B cell (primary cell): ENCODE data around the gene CREB5. TPM values are rescaled to one million over a fixed set of nuclear protein-coding genes. Genes with fewer than 3 reads are reported as not detected.

Experiments
- ATAC-seq: fragments of 200-7000 bp; cut with Tn5 transposase; one replicate; pipeline ENCODE4 v1.10.0; 2021; ENCODE audit warnings: low read depth, mild to moderate bottlenecking, moderate number of reproducible peaks, moderate library complexity
- CTCF ChIA-PET: fragments of 350-600 bp; sonication (Branson Sonifier 250); formaldehyde crosslinking; loops from one replicate; lab custom pipeline; 2021; ENCODE audit warnings: antibody characterized with exemption, inconsistent platforms; lab: Charles Lee
- POLR2A ChIA-PET: fragments of 350-600 bp; sonication (Branson Sonifier 250); formaldehyde crosslinking; loops from one replicate; lab custom pipeline; 2021; ENCODE audit warnings: antibody characterized with exemption; lab: Charles Lee
- DNase-seq: peaks from one replicate; pipeline ENCODE4 v3.0.0; 2013
- H2AFZ ChIP-seq: 2 replicates; pipeline ENCODE4 v1.6.1; 2012; ENCODE audit warnings: mild to moderate bottlenecking, low read depth, low read length; ENCODE audit not compliant: insufficient read depth, poor library complexity, severe bottlenecking
- H3K27ac ChIP-seq, 2 donors: 1 replicate in 1 of 2; 2 replicates in 1 of 2; pipeline ENCODE4 v1.5.1; 2012 to 2013; ENCODE audit warnings: low read length in 2 of 2, mild to moderate bottlenecking in 2 of 2, moderate library complexity in 1 of 2
- H3K27me3 ChIP-seq, 4 experiments: fragments of 200-600 bp in 1 of 4; sonication (generic) in 1 of 4; replicated peaks in 1 of 4; 1 replicate in 2 of 4; 2 replicates in 2 of 4; pipeline versions ENCODE4 v1.6.1 to v1.7.0; 2013 to 2016; ENCODE audit warnings: low read length in 3 of 4, mild to moderate bottlenecking in 2 of 4, mixed read lengths in 1 of 4, moderate library complexity in 1 of 4; ENCODE audit not compliant: insufficient read depth in 4 of 4, control insufficient read depth in 3 of 4; ENCODE audit errors: control extremely low read depth in 1 of 4
- H3K36me3 ChIP-seq, 2 experiments: replicated peaks in 1 of 2; 1 replicate in 1 of 2; 2 replicates in 1 of 2; pipeline versions ENCODE4 v1.6.1 to v1.7.1; 2013; ENCODE audit warnings: low read length in 1 of 2; ENCODE audit not compliant: insufficient read depth in 2 of 2, control insufficient read depth in 1 of 2; ENCODE audit errors: control extremely low read depth in 1 of 2, extremely low read depth in 1 of 2
- H3K4me1 ChIP-seq, 2 donors: fragments of 200-600 bp in 1 of 2; sonication (generic) in 1 of 2; 1 replicate in 1 of 2; 2 replicates in 1 of 2; pipeline versions ENCODE4 v1.5.1 to v1.6.1; 2013 to 2017; ENCODE audit warnings: low read length in 2 of 2; ENCODE audit not compliant: control insufficient read depth in 2 of 2, insufficient read depth in 2 of 2
- H3K4me2 ChIP-seq: replicated peaks from 2 replicates; pipeline ENCODE3; 2012; ENCODE audit warnings: mild to moderate bottlenecking, low read depth, low read length; ENCODE audit not compliant: poor library complexity, severe bottlenecking
- H3K4me3 ChIP-seq, 5 experiments: fragments of 200-600 bp in 1 of 5; sonication (generic) in 1 of 5; 1 replicate in 3 of 5; 2 replicates in 2 of 5; pipeline versions ENCODE4 v1.5.1 to v1.7.0; 2011 to 2016; ENCODE audit warnings: low read length in 4 of 5, mild to moderate bottlenecking in 4 of 5, low read depth in 2 of 5, control low read depth in 1 of 5, moderate library complexity in 1 of 5; ENCODE audit not compliant: insufficient read depth in 1 of 5; ENCODE audit errors: control extremely low read depth in 1 of 5, extremely low read depth in 1 of 5
- H3K79me2 ChIP-seq: fragments of 200-600 bp; sonication (generic); one replicate; pipeline ENCODE4 v1.6.0; 2016; ENCODE audit warnings: low read length; ENCODE audit not compliant: control insufficient read depth, insufficient read depth
- H3K9ac ChIP-seq: fragments of 200-600 bp; sonication (generic); 2 replicates; pipeline ENCODE4 v1.6.1; 2017; ENCODE audit warnings: mild to moderate bottlenecking, low read length, moderate library complexity
- H3K9me3 ChIP-seq, 3 donors: one replicate each; pipeline versions ENCODE4 v1.6.1 to v1.7.1; 2013; ENCODE audit warnings: low read length in 2 of 3; ENCODE audit not compliant: control insufficient read depth in 2 of 3, insufficient read depth in 1 of 3; ENCODE audit errors: control extremely low read depth in 1 of 3
- H4K20me1 ChIP-seq: 2 replicates; pipeline ENCODE4 v1.6.0; 2012; ENCODE audit warnings: mild to moderate bottlenecking, low read length; ENCODE audit not compliant: insufficient read depth, control insufficient read depth, poor library complexity, severe bottlenecking
- H3K27ac Mint-ChIP-seq: one replicate; pipeline ENCODE4 v1.8.0; 2021; ENCODE audit warnings: mixed read lengths
- H3K27me3 Mint-ChIP-seq: one replicate; pipeline ENCODE4 v1.8.0; 2021; ENCODE audit warnings: mixed read lengths
- H3K4me1 Mint-ChIP-seq: one replicate; pipeline ENCODE4 v1.8.0; 2021; ENCODE audit warnings: mixed read lengths
- H3K4me3 Mint-ChIP-seq: one replicate; pipeline ENCODE4 v1.8.0; 2021; ENCODE audit warnings: mixed read lengths
- H3K9me3 Mint-ChIP-seq: one replicate; pipeline ENCODE4 v1.8.0; 2022; ENCODE audit warnings: mixed read lengths; ENCODE audit not compliant: insufficient read depth
- CTCF ChIP-seq: fragments of 200-600 bp; IDR thresholded peaks from one replicate; pipeline ENCODE4 v1.8.0; 2022; ENCODE audit warnings: antibody characterized with exemption, mild to moderate bottlenecking
- EZH2 ChIP-seq: IDR thresholded peaks from 2 replicates; pipeline ENCODE4 v1.6.1; 2012; ENCODE audit warnings: borderline replicate concordance, low read depth, mild to moderate bottlenecking, moderate library complexity, low read length; ENCODE audit not compliant: insufficient read depth, poor library complexity, severe bottlenecking
- whole genome bisulfite sequencing: methylation state at CpG from one replicate; pipeline ENCODE4 v1.1.5; 2013; ENCODE audit warnings: missing lambda C conversion rate; ENCODE audit not compliant: insufficient coverage; 5-methylcytosine and 5-hydroxymethylcytosine counted together
- intact Hi-C: fragments of 100-400 bp; cut with micrococcal nuclease; formaldehyde crosslinking; loops from one replicate; pipeline ENCODE4 v1.10.0; 2022
- polyA minus RNA-seq: library from RNA; depleted of rRNA, polyadenylated mRNA; stranded (reverse); fragments of >200 nt; gene quantifications from 2 replicates; pipeline ENCODE4 v1.2.3, GENCODE V29; 2012
- polyA plus RNA-seq: library from polyadenylated mRNA; depleted of rRNA; stranded (reverse); fragments of >200 nt; gene quantifications from 2 replicates; pipeline ENCODE4 v1.2.3, GENCODE V29; 2012
- total RNA-seq, 2 donors: library from RNA; stranded (reverse); fragments of 120-200 nt in 1 of 2; gene quantifications; 1 replicate in 1 of 2; 2 replicates in 1 of 2; pipeline versions ENCODE4 v1.2.3 to v1.2.4, GENCODE V29; 2013 to 2022

CREB5 gene
- total RNA-seq (0.05 and 0.39 TPM in 2 replicates), polyA plus RNA-seq (0.95 and 5.9 TPM in 2 replicates), polyA minus RNA-seq (6.0 and 15.6 TPM in 2 replicates)
- total RNA-seq (2013) = 1.4 TPM

GRCh38 chr7:28411876-28412662, at the start of gene CREB5:
Gene CREB5, plus strand, starts transcription at chr7:28412518. Its CDS starts 397 bp downstream, at chr7:28412915.
- H3K9ac ChIP-seq = no peak within 1 kb of the TSS
- CTCF ChIA-PET = interaction anchor here (0.9 kb wide), 1 partner anchor 25 kb away, joined by 3 read pairs; no protein-coding TSS in a partner anchor
- DNase-seq (peak; percentile 35), ATAC-seq (no peak)
- peaks cover 0 to 4% (median 0%) of the 10 kb centered on the region in 3 donors for H3K9me3 ChIP-seq
- H2AFZ ChIP-seq = no peak within 1 kb of the TSS
- H3K36me3 ChIP-seq = no peaks in the 10 kb centered on the region
- H3K4me1 Mint-ChIP-seq = peaks cover 35% of the 10 kb centered on the region
- H3K27me3 ChIP-seq = peaks cover 0 to 47% (median 43%) of the 10 kb centered on the region in 4 experiments
- peak within 1 kb of the TSS; percentile 95 for H3K4me2 ChIP-seq
- H3K27ac ChIP-seq = no peak within 1 kb of the TSS
- intact Hi-C loops = loop anchor here (5.0 to 10.0 kb wide), 2 partner anchors 273 to 1210 kb away; partner anchors contain the start of gene HOXA13
- peaks cover 31 to 39% of the 10 kb centered on the region in 2 donors for H3K4me1 ChIP-seq
- no peak within 1 kb of the TSS for H3K27ac Mint-ChIP-seq
- peaks cover 76% of the 10 kb centered on the region for H3K27me3 Mint-ChIP-seq
- peak within 1 kb of the TSS in 1 of 5 experiments; percentile 54 for H3K4me3 ChIP-seq
- no peaks in the 10 kb centered on the region for H3K9me3 Mint-ChIP-seq
- H4K20me1 ChIP-seq = no peaks in the 10 kb centered on the region
- H3K4me3 Mint-ChIP-seq = peak within 1 kb of the TSS; percentile 87
- TF ChIP-seq CTCF (no peak), EZH2 (no peak)
- POLR2A ChIA-PET = no interaction called here
- no peaks in the 10 kb centered on the region for H3K79me2 ChIP-seq
- 40% methylated on average over 1 of the region's 8 CpGs for WGBS

GRCh38 chr7:28362812-28363211, 49.5 kb upstream of the CREB5 start:
- no peak overlapping the region for H3K27ac Mint-ChIP-seq
- ATAC-seq = peak; percentile 21

More at GRCh38 chr7:28362812-28363211, 49.5 kb upstream of the CREB5 start:
- no peak overlapping the region for H3K27ac ChIP-seq
- peaks cover 9% of the 10 kb centered on the region for H3K9me3 Mint-ChIP-seq
- H4K20me1 ChIP-seq = no peaks in the 10 kb centered on the region
- H3K27me3 Mint-ChIP-seq = peaks cover 17% of the 10 kb centered on the region
- H3K79me2 ChIP-seq = no peaks in the 10 kb centered on the region
- intact Hi-C loops = no loop called here
- ChIA-PET POLR2A (no interaction called here), CTCF (interaction anchor here (0.7 to 1.6 kb wide), 7 partner anchors 10 to 286 kb away, joined by 3 to 5 read pairs (median 3); no protein-coding TSS in a partner anchor)
- H3K4me3 Mint-ChIP-seq = no peak overlapping the region
- H3K9me3 ChIP-seq = peaks cover 0 to 4% (median 3%) of the 10 kb centered on the region in 3 donors
- peaks cover 5% of the 10 kb centered on the region for H3K4me1 Mint-ChIP-seq
- no peak overlapping the region for H3K4me3 ChIP-seq
- peaks cover 0 to 4% of the 10 kb centered on the region in 2 donors for H3K4me1 ChIP-seq
- H2AFZ ChIP-seq = no peak overlapping the region
- TF ChIP-seq CTCF (peak; percentile 22), EZH2 (no peak)
- no peaks in the 10 kb centered on the region for H3K27me3 ChIP-seq
- no peaks in the 10 kb centered on the region for H3K36me3 ChIP-seq
- H3K9ac ChIP-seq = no peak overlapping the region
- no peak overlapping the region for H3K4me2 ChIP-seq
- DNase-seq = no peak
